ENCODE results near the gene TMEM181. TPM values are rescaled to one million over a fixed set of nuclear protein-coding genes. Genes with fewer than 3 reads are reported as not detected.

Gene TMEM181
- total and polyA plus RNA-seq, 2 experiments from 2014 or later, result 11.9 to 25.2 TPM

GRCh38 chr6:158565122-158565429 lies 5.2 kb downstream of the TMEM181 start:
- H3K4me1 Mint-ChIP-seq, result peaks cover 48% of the 10 kb centered on the region
- no peak overlapping the region for H3K27ac ChIP-seq (ENCODE audit: low read depth)
- no peak for ATAC-seq
- H3K27me3 ChIP-seq (ENCODE audit: insufficient read depth), result no peaks in the 10 kb centered on the region
- no peak for DNase-seq (ENCODE audit: low spot score)
- H2AFZ ChIP-seq, result no peak overlapping the region
- H3K9me2 ChIP-seq (ENCODE audit: insufficient read depth), result no peaks in the 10 kb centered on the region
- H3F3A ChIP-seq (replicated peaks; ENCODE audit: low read depth), result 0 out of 2 replicates have a peak, but pooled peaks cover 3% of the 10 kb centered on the region
- peaks cover 12% of the 10 kb centered on the region for H3K27me3 Mint-ChIP-seq (ENCODE audit: insufficient read depth, low read depth, poor library complexity)
- no peak overlapping the region for H3K4me2 ChIP-seq
- no peak overlapping the region for H3K4me3 Mint-ChIP-seq
- peaks cover 95% of the 10 kb centered on the region for H3K79me2 ChIP-seq (replicated peaks; ENCODE audit: insufficient read depth)
- H3K4me1 ChIP-seq (ENCODE audit: insufficient read depth), result peaks cover 10% of the 10 kb centered on the region; the same call in 1 of the 2 replicates
- H3K9me3 Mint-ChIP-seq, result no peaks in the 10 kb centered on the region
- no peak for TF ChIP-seq ZNF331 (CRISPR knock-in tag; IDR thresholded peaks at IDR 0.05; ENCODE audit: low read depth)
- H3K36me3 ChIP-seq (ENCODE audit: insufficient read depth), result no peaks in the 10 kb centered on the region
- peaks cover 5% of the 10 kb centered on the region; the same call in 2 of the 3 replicates for H3K36me3 Mint-ChIP-seq (ENCODE audit: low read depth)
- no peak overlapping the region for H3K4me3 ChIP-seq
- peak overlapping the region; percentile 16; the same call in 1 of the 2 replicates for H3K27ac Mint-ChIP-seq
- H4K20me1 ChIP-seq (replicated peaks; ENCODE audit: insufficient read depth), result peaks cover 49% of the 10 kb centered on the region

- Histone ChIP-seq H3K9me2 (ENCODE audit: insufficient read depth) (no peaks in the 10 kb centered on the region), H3K4me3 (no peak overlapping the region), H3K27ac (ENCODE audit: low read depth) (no peak overlapping the region), H3F3A (replicated peaks; ENCODE audit: low read depth) (0 out of 2 replicates have a peak, but pooled peaks cover 3% of the 10 kb centered on the region), H3K4me2 (no peak overlapping the region), H3K27me3 (ENCODE audit: insufficient read depth) (no peaks in the 10 kb centered on the region), H3K36me3 (ENCODE audit: insufficient read depth) (no peaks in the 10 kb centered on the region), H3K79me2 (replicated peaks; ENCODE audit: insufficient read depth) (peaks cover 99% of the 10 kb centered on the region), H3K4me1 (ENCODE audit: insufficient read depth) (peaks cover 10% of the 10 kb centered on the region; the same call in 1 of the 2 replicates), H4K20me1 (replicated peaks; ENCODE audit: insufficient read depth) (peaks cover 49% of the 10 kb centered on the region), H2AFZ (no peak overlapping the region)
- no peak for DNase-seq (ENCODE audit: low spot score)
- peaks cover 7% of the 10 kb centered on the region for H3K36me3 Mint-ChIP-seq (ENCODE audit: low read depth)
- peak overlapping the region; percentile 16; the same call in 1 of the 2 replicates for H3K27ac Mint-ChIP-seq
- H3K9me3 Mint-ChIP-seq, result no peaks in the 10 kb centered on the region
- peaks cover 48% of the 10 kb centered on the region for H3K4me1 Mint-ChIP-seq
- H3K27me3 Mint-ChIP-seq (ENCODE audit: insufficient read depth, low read depth, poor library complexity), result peaks cover 12% of the 10 kb centered on the region
- H3K4me3 Mint-ChIP-seq, result no peak overlapping the region
- peak; percentile 38 to 53 for TF ChIP-seq CTCF (conservative IDR thresholded peaks at IDR 0.05; ENCODE audit: low read depth in 2 of 2)
- no peak for TF ChIP-seq ZNF114 (CRISPR knock-in tag; IDR thresholded peaks at IDR 0.05)
- ATAC-seq, result peak; percentile 44
These were observed 5.7 kb downstream of the TMEM181 start for GRCh38 chr6:158565482-158566040.

GRCh38 chr6:158566207-158566818 lies 6.4 kb downstream of the TMEM181 start:
- H3K36me3 ChIP-seq (ENCODE audit: insufficient read depth), result no peaks in the 10 kb centered on the region
- H3K4me2 ChIP-seq, result no peak overlapping the region
- no peak overlapping the region for H3K27ac Mint-ChIP-seq
- no peaks in the 10 kb centered on the region for H3K9me2 ChIP-seq (ENCODE audit: insufficient read depth)
- H3K79me2 ChIP-seq (replicated peaks; ENCODE audit: insufficient read depth), result peaks cover 99% of the 10 kb centered on the region
- TF ChIP-seq ZNF114 (CRISPR knock-in tag; IDR thresholded peaks at IDR 0.05) (no peak), ZNF462 (CRISPR knock-in tag; IDR thresholded peaks at IDR 0.05) (no peak), CREB1 (CRISPR knock-in tag; IDR thresholded peaks at IDR 0.05; ENCODE audit: low read depth) (no peak), JUNB (IDR thresholded peaks at IDR 0.05; ENCODE audit: unreplicated experiment) (no peak), NANOG (IDR thresholded peaks at IDR 0.05; ENCODE audit: borderline replicate concordance) (no peak), ZNF331 (CRISPR knock-in tag; IDR thresholded peaks at IDR 0.05; ENCODE audit: low read depth) (no peak)
- H3K4me1 Mint-ChIP-seq, result peaks cover 42% of the 10 kb centered on the region
- no peak overlapping the region for H2AFZ ChIP-seq
- DNase-seq (ENCODE audit: low spot score) (no peak), ATAC-seq (no peak)
- no peak overlapping the region for H3K27ac ChIP-seq (ENCODE audit: low read depth)
- peaks cover 8% of the 10 kb centered on the region for H3K36me3 Mint-ChIP-seq (ENCODE audit: low read depth)
- H3K4me3 Mint-ChIP-seq, result no peak overlapping the region
- 0 out of 2 replicates have a peak, but pooled peaks cover 3% of the 10 kb centered on the region for H3F3A ChIP-seq (replicated peaks; ENCODE audit: low read depth)
- H3K4me3 ChIP-seq, result no peak overlapping the region
- H3K27me3 Mint-ChIP-seq (ENCODE audit: insufficient read depth, low read depth, poor library complexity), result peaks cover 6% of the 10 kb centered on the region
- H3K9me3 Mint-ChIP-seq, result no peaks in the 10 kb centered on the region
- H4K20me1 ChIP-seq (replicated peaks; ENCODE audit: insufficient read depth), result peaks cover 47% of the 10 kb centered on the region
- no peaks in the 10 kb centered on the region for H3K27me3 ChIP-seq (ENCODE audit: insufficient read depth)
- H3K4me1 ChIP-seq (ENCODE audit: insufficient read depth), result peaks cover 5% of the 10 kb centered on the region; the same call in 1 of the 2 replicates

Measured in GM23338 (cell line).